Prostate gland (tissue), 2 donors: ENCODE results near the gene RAB3IL1. TPM values are rescaled to one million over a fixed set of nuclear protein-coding genes. Genes with fewer than 3 reads are reported as not detected.
A peak's percentile ranks its signal among the peaks of the same experiment; 100 is the strongest.

Source experiments
- DNase-seq: peaks from one replicate; pipeline ENCODE4 v3.0.0-alpha.2; 2019; ENCODE audit warnings: low spot score
- H3K27ac ChIP-seq, 2 donors: fragments of 200-600 bp; sonication (generic); 2 replicates each; pipeline ENCODE4 v1.5.1; 2017 to 2019
- H3K27me3 ChIP-seq: fragments of 200-600 bp; sonication (generic); replicated peaks from 2 replicates; pipeline ENCODE4 v1.5.1; 2019; ENCODE audit not compliant: insufficient read depth
- H3K36me3 ChIP-seq, 2 donors: fragments of 200-600 bp; sonication (generic); 1 replicate in 1 of 2; 2 replicates in 1 of 2; pipeline versions ENCODE4 v1.5.1 to v1.8.1; 2017 to 2019
- H3K4me1 ChIP-seq: fragments of 200-600 bp; sonication (generic); replicated peaks from 2 replicates; pipeline ENCODE4 v1.5.1; 2019
- H3K4me3 ChIP-seq, 2 donors: fragments of 200-600 bp; sonication (generic); 2 replicates each; pipeline ENCODE4 v1.5.1; 2017 to 2019
- H3K9me3 ChIP-seq: fragments of 200-600 bp; sonication (generic); 2 replicates; pipeline ENCODE4 v1.5.1; 2017
- CTCF ChIP-seq, 4 experiments: fragments of 200-600 bp in 2 of 4; fragments of 450-650 bp in 2 of 4; sonication (generic) in 2 of 4; IDR thresholded peaks; 1 replicate in 3 of 4; 2 replicates in 1 of 4; pipeline ENCODE4 v1.5.1; 2016 to 2019; ENCODE audit warnings: antibody characterized with exemption in 4 of 4, mild to moderate bottlenecking in 2 of 4, moderate library complexity in 2 of 4
- POLR2A ChIP-seq: fragments of 450-650 bp; IDR thresholded peaks from one replicate; pipeline ENCODE4 v1.6.1; 2016; ENCODE audit warnings: antibody characterized with exemption, mild to moderate bottlenecking
- POLR2AphosphoS5 ChIP-seq: sonication (generic); formaldehyde crosslinking; IDR thresholded peaks from one replicate; pipeline ENCODE4 v1.6.1; 2017; ENCODE audit warnings: antibody characterized with exemption
- WGBS: methylation state at CpG from one replicate; pipeline ENCODE4 v1.1.5; 2018; 5-methylcytosine and 5-hydroxymethylcytosine counted together
- intact Hi-C: fragments of 100-400 bp; cut with DNase I; formaldehyde crosslinking; loops from one replicate; pipeline ENCODE4 v1.14.2; 2022
- total RNA-seq, 2 donors: library from RNA; depleted of rRNA; stranded (reverse); fragments of >200 nt; gene quantifications; one replicate each; pipeline ENCODE4 v1.1.0, GENCODE V29; 2016

Gene RAB3IL1
- total RNA-seq, 2 donors from 2014 or later: 3.5 to 53.0 TPM

DNA sequence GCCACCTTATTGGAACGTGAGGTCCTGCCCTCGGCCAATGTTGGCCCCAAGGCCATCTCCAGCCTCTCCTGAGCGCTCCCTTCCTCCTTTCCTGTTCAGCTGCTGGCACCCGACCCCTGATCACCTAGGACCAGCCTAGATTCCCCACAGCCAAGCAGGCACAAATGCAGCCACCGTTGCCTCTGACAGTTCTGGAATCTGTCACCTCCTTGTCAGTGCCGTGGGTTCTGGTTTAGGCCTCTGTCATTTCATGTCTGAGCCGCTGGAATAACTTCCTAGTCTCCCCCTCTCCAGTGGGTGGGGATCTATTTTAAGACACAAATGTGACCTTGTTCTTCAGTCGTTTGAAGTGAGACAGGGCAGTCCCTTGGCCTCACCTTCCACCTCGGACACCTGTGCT is 55.7 kb downstream of the RAB3IL1 start:
- no peak for DNase-seq
- H3K27me3 ChIP-seq: no peaks in the 10 kb centered on the region
- no peaks in the 10 kb centered on the region for H3K36me3 ChIP-seq
- no peaks in the 10 kb centered on the region for H3K4me1 ChIP-seq
- H3K9me3 ChIP-seq: no peaks in the 10 kb centered on the region
- 71% methylated on average over 9 of the region's 9 CpGs for WGBS
- no peak for TF ChIP-seq POLR2A
- TF ChIP-seq POLR2AphosphoS5: no peak
- no peak for TF ChIP-seq CTCF (IDR thresholded peaks at IDR 0.05)
- intact Hi-C loops: no loop called here
- no peak overlapping the region for H3K4me3 ChIP-seq
- H3K27ac ChIP-seq: no peak overlapping the region

DNA sequence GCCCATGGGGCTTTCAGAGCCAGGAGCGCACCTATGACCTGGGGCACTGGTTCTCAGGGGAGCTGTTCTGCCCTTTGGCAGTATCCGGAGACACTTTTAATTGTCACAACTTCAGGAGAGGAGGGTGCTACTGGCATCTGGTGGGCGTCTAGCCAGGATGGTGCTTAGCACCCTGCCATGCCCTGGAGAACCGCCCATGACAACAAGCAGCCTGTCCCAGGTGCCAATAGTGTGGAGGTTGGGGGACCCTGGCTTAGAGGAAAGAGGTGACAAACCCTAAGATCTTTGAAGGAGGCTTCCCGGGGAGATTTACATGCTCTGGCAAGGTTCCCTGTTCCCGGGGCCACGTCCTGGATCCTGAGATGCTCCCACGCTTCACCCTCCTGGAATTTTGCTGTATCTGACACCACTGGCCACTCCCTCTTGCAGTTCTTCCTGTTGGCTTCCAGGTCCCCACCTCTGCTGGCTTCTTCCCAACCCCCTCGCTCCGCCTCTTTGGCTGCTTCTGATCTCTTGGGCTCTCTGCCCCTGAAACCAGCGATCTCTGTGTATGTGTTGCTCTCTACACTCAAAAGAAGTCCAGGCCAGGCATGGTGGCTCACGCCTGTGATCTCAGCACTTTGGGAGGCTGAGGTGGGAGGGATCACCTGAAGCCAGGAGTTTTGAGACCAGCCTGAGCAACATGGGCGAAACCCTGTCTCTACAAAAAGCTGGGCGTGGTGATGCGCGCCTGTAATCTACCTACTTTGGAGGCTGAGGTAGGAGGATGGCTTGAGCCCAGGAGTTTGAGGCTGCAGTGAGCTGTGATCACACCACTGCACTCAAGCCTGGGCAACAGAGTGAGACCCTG is 57.1 kb downstream of the RAB3IL1 start:
- peak; percentile 78 for DNase-seq
- H3K27ac ChIP-seq: no peak overlapping the region
- no peaks in the 10 kb centered on the region for H3K4me1 ChIP-seq
- no peaks in the 10 kb centered on the region for H3K27me3 ChIP-seq
- intact Hi-C loops: no loop called here
- no peaks in the 10 kb centered on the region for H3K9me3 ChIP-seq
- TF ChIP-seq POLR2AphosphoS5 (peak; percentile 50), POLR2A (no peak), CTCF (IDR thresholded peaks at IDR 0.05) (no peak)
- H3K36me3 ChIP-seq: no peaks in the 10 kb centered on the region
- H3K4me3 ChIP-seq: no peak overlapping the region
- WGBS: 51% methylated on average over 16 of the region's 16 CpGs

DNA sequence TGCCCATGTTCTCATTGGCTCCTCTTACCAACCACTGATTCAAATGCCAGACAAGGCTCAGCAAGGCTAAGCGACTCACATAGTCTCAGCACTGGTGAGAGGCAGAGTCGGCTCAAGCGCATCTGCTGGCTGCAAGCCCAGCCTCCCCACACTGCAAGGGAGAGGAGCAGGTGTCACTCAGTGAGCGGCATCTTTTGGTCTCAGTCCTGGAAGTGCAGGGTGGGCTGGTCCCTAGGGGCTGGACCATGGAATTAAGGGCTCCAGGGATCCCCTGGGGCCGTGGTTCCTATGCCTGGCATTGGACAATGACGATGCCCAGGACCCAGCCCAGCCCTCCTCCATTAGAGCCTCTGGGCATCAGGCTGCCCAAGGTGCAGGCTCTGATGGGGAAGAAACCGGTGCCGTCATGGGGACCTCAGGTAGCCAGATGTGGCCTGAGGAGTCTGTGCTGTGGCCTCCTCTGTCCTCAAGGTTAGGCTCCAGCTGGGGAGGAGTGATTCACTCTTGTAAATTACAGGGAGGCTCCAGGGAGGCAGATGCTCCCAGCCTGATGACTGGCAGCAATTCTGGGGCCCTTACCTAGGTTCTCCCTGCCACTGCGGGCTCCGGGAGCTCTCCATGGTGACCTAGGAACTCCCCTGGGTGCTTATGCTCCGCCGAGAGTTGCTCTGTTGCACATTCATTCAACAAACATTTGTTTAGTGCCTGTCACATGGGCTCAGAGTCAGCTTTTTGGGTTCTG is 61.3 kb downstream of the RAB3IL1 start:
- Histone ChIP-seq H3K27ac (no peak overlapping the region), H3K36me3 (no peaks in the 10 kb centered on the region), H3K9me3 (no peaks in the 10 kb centered on the region), H3K4me3 (no peak overlapping the region), H3K4me1 (peaks cover 4% of the 10 kb centered on the region), H3K27me3 (no peaks in the 10 kb centered on the region)
- DNase-seq: no peak
- intact Hi-C loops: no loop called here
- TF ChIP-seq POLR2A: no peak
- TF ChIP-seq CTCF (IDR thresholded peaks at IDR 0.05): no peak
- no peak for TF ChIP-seq POLR2AphosphoS5
- 94% methylated on average over 12 of the region's 12 CpGs for WGBS

- 86% methylated on average over 14 of the region's 14 CpGs for WGBS
- no peaks in the 10 kb centered on the region for H3K36me3 ChIP-seq
Observed at GRCh38 chr11:61854966-61855714, 62.2 kb downstream of the RAB3IL1 start.

More at GRCh38 chr11:61854966-61855714, 62.2 kb downstream of the RAB3IL1 start:
- TF ChIP-seq CTCF (IDR thresholded peaks at IDR 0.05): no peak
- no peak for TF ChIP-seq POLR2AphosphoS5
- TF ChIP-seq POLR2A: no peak
- peaks cover 4% of the 10 kb centered on the region for H3K4me1 ChIP-seq
- no peak overlapping the region for H3K4me3 ChIP-seq
- no peak for DNase-seq
- H3K9me3 ChIP-seq: no peaks in the 10 kb centered on the region
- intact Hi-C loops: no loop called here
- no peaks in the 10 kb centered on the region for H3K27me3 ChIP-seq
- H3K27ac ChIP-seq: peak overlapping the region in 1 of 2 donors; percentile 31
